Natural killer cell (primary cell): ENCODE data around the gene TMEM217. TPM values are rescaled to one million over a fixed set of nuclear protein-coding genes. Genes with fewer than 3 reads are reported as not detected.

Experiments
- ATAC-seq, 3 donors: fragments of 150-1000 bp in 2 of 3; fragments of 200-7000 bp in 1 of 3; cut with Tn5 transposase; 1 replicate in 1 of 3; 2 replicates in 2 of 3; pipeline ENCODE4 v1.10.0; 2021; ENCODE audit warnings: mild to moderate bottlenecking in 2 of 3, moderate library complexity in 2 of 3
- DNase-seq, 2 donors: peaks; one replicate each; pipeline versions ENCODE4 v3.0.0 to v3.0.0-alpha.2; 2013 to 2021; ENCODE audit warnings: mixed read lengths in 1 of 2
- H3K27ac ChIP-seq: one replicate; pipeline ENCODE4 v1.5.1; 2013; ENCODE audit warnings: mild to moderate bottlenecking, low read length
- H3K27me3 ChIP-seq: one replicate; pipeline ENCODE4 v1.6.1; 2013; ENCODE audit warnings: low read length; ENCODE audit not compliant: control insufficient read depth, insufficient read depth
- H3K36me3 ChIP-seq: one replicate; pipeline ENCODE4 v1.6.1; 2013; ENCODE audit warnings: low read length; ENCODE audit not compliant: control insufficient read depth, insufficient read depth
- H3K4me1 ChIP-seq: one replicate; pipeline ENCODE4 v1.6.1; 2013; ENCODE audit warnings: low read length; ENCODE audit not compliant: control insufficient read depth, insufficient read depth
- H3K4me3 ChIP-seq: one replicate; pipeline ENCODE4 v1.5.1; 2013; ENCODE audit warnings: low read length
- H3K9me3 ChIP-seq: one replicate; pipeline ENCODE4 v1.6.1; 2013; ENCODE audit warnings: low read length; ENCODE audit not compliant: control insufficient read depth, insufficient read depth
- H3K27ac Mint-ChIP-seq, 2 donors: one replicate each; pipeline ENCODE4 v1.8.0; 2022; ENCODE audit warnings: mild to moderate bottlenecking in 2 of 2, mixed read lengths in 2 of 2, moderate library complexity in 1 of 2
- H3K27me3 Mint-ChIP-seq, 2 donors: one replicate each; pipeline ENCODE4 v1.8.0; 2022; ENCODE audit warnings: low read depth in 2 of 2, mixed read lengths in 2 of 2
- H3K36me3 Mint-ChIP-seq: one replicate; pipeline ENCODE4 v1.8.0; 2022; ENCODE audit warnings: mixed read lengths
- H3K4me1 Mint-ChIP-seq, 2 donors: one replicate each; pipeline ENCODE4 v1.8.0; 2022; ENCODE audit warnings: mixed read lengths in 2 of 2
- H3K4me3 Mint-ChIP-seq: one replicate; pipeline ENCODE4 v1.8.0; 2022; ENCODE audit warnings: mild to moderate bottlenecking, moderate library complexity, mixed read lengths
- H3K9me3 Mint-ChIP-seq, 2 donors: one replicate each; pipeline ENCODE4 v1.8.0; 2022; ENCODE audit warnings: mixed read lengths in 2 of 2
- CTCF ChIP-seq: fragments of 200-600 bp; IDR thresholded peaks from one replicate; pipeline ENCODE4 v1.8.0; 2022; ENCODE audit warnings: antibody characterized with exemption
- WGBS: methylation state at CpG from one replicate; pipeline ENCODE4 v1.1.7; 2013; ENCODE audit warnings: missing lambda C conversion rate; ENCODE audit not compliant: insufficient coverage; 5-methylcytosine and 5-hydroxymethylcytosine counted together
- intact Hi-C: fragments of 100-400 bp; cut with micrococcal nuclease; formaldehyde crosslinking; loops from one replicate; pipeline ENCODE4 v1.14.2; 2022
- total RNA-seq, 4 donors: library from RNA; stranded (reverse); fragments of 120-200 nt in 1 of 4; gene quantifications; one replicate each; pipeline versions ENCODE4 v1.2.3 to v1.2.4, GENCODE V29; 2013 to 2022

The TMEM217 gene
- total RNA-seq, 3 donors from 2014 or later (not counting 1 experiment from before 2014, with no cell fraction given) = 0.75 to 2.1 (median 0.75) TPM

DNA sequence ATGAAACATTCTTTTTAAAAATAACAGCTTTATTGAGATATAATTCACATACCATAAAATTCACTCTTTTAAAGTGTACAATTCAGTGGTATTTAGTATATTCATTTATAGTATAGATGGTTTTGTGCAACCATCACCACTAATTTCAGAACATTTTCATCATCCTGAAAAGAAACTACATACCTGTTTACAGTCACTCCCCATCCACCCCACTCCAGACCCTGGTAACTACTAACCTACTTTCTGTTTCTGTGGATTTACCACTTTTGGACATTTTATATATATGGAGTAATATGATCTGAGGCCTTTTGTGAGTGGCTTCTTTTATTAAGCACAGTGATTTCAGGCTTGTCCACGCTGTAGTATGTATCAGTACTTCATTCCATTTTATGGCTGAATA is 2.5 kb upstream of the TMEM217 start:
- ATAC-seq (no peak), DNase-seq (no peak)
- Mint-ChIP-seq H3K27ac (peak overlapping the region in 1 of 2 donors; percentile 91), H3K27me3 (no peaks in the 10 kb centered on the region), H3K4me1 (peaks cover 35 to 49% of the 10 kb centered on the region in 2 donors), H3K9me3 (no peaks in the 10 kb centered on the region), H3K36me3 (no peaks in the 10 kb centered on the region), H3K4me3 (no peak overlapping the region)
- Histone ChIP-seq H3K4me3 (no peak overlapping the region), H3K9me3 (no peaks in the 10 kb centered on the region), H3K4me1 (peaks cover 18% of the 10 kb centered on the region), H3K27me3 (no peaks in the 10 kb centered on the region), H3K27ac (no peak overlapping the region), H3K36me3 (no peaks in the 10 kb centered on the region)
- no CpG with 5 or more reads among the region's 1 CpG for WGBS
- intact Hi-C loops = no loop called here
- no peak for TF ChIP-seq CTCF

- no peaks in the 10 kb centered on the region for H3K27me3 ChIP-seq
- intact Hi-C loops = no loop called here
- no peak for TF ChIP-seq CTCF
- peaks cover 18% of the 10 kb centered on the region for H3K4me1 ChIP-seq
- H3K36me3 ChIP-seq = no peaks in the 10 kb centered on the region
- H3K36me3 Mint-ChIP-seq = no peaks in the 10 kb centered on the region
- DNase-seq = peak in 1 of 2 donors; percentile 17
- no peak overlapping the region for H3K27ac ChIP-seq
- H3K9me3 ChIP-seq = no peaks in the 10 kb centered on the region
- no peaks in the 10 kb centered on the region for H3K9me3 Mint-ChIP-seq
- peaks cover 0 to 2% of the 10 kb centered on the region in 2 donors for H3K27me3 Mint-ChIP-seq
- H3K4me3 ChIP-seq = no peak overlapping the region
- no peak overlapping the region for H3K4me3 Mint-ChIP-seq
- 25% methylated on average over 1 of the region's 2 CpGs for WGBS
- H3K27ac Mint-ChIP-seq = peak overlapping the region; percentile 91 to 99
- no peak for ATAC-seq
- peaks cover 31 to 46% of the 10 kb centered on the region in 2 donors for H3K4me1 Mint-ChIP-seq
These were observed 2.1 kb upstream of the TMEM217 start for GRCh38 chr6:37260040-37260439.

GRCh38 chr6:37259191-37259590 is 1.2 kb upstream of the TMEM217 start:
- H3K9me3 ChIP-seq = no peaks in the 10 kb centered on the region
- H3K4me1 ChIP-seq = peaks cover 18% of the 10 kb centered on the region
- WGBS = no CpG with 5 or more reads among the region's 2 CpGs
- peak in 1 of 2 donors; percentile 72 for DNase-seq
- peak overlapping the region; percentile 94 for H3K4me3 Mint-ChIP-seq
- H3K36me3 Mint-ChIP-seq = no peaks in the 10 kb centered on the region
- ATAC-seq = no peak
- H3K4me3 ChIP-seq = no peak overlapping the region
- H3K4me1 Mint-ChIP-seq = peaks cover 31 to 38% of the 10 kb centered on the region in 2 donors
- H3K27ac ChIP-seq = no peak overlapping the region
- TF ChIP-seq CTCF = no peak
- no peaks in the 10 kb centered on the region for H3K9me3 Mint-ChIP-seq
- intact Hi-C loops = no loop called here
- H3K27me3 ChIP-seq = no peaks in the 10 kb centered on the region
- H3K36me3 ChIP-seq = no peaks in the 10 kb centered on the region
- peak overlapping the region; percentile 91 to 99 for H3K27ac Mint-ChIP-seq
- peaks cover 0 to 4% of the 10 kb centered on the region in 2 donors for H3K27me3 Mint-ChIP-seq
